OCI-LY7 (cell line): Measurements from ENCODE around the gene AKT3. TPM values are rescaled to one million over a fixed set of nuclear protein-coding genes. Genes with fewer than 3 reads are reported as not detected.

Experiments
- BruUV-seq: library from RNA; stranded (reverse); fragments of 400-500 nt; replicated peaks from 2 replicates; lab custom pipeline; 2021; lab: Mats Ljungman, UMichigan
- CTCF ChIA-PET: fragments of 300-600 bp; sonication (Branson Sonifier 250); formaldehyde crosslinking; loops from one replicate; lab custom pipeline; 2022; ENCODE audit warnings: antibody characterized with exemption; ENCODE audit not compliant: unreplicated experiment; lab: Charles Lee
- POLR2A ChIA-PET: fragments of 300-600 bp; sonication (Branson Sonifier 250); formaldehyde crosslinking; loops from one replicate; lab custom pipeline; 2022; ENCODE audit warnings: antibody characterized with exemption; lab: Charles Lee
- DNase-seq: peaks from one replicate; pipeline ENCODE4 v3.0.0-alpha.2; 2015; ENCODE audit warnings: low spot score
- H2AFZ ChIP-seq: fragments of 200-600 bp; sonication (generic), shearing (Covaris generic); 2 replicates; pipeline ENCODE4 v1.6.1; 2014; ENCODE audit warnings: mild to moderate bottlenecking, antibody characterized with exemption, low read length, moderate library complexity
- H3K27ac ChIP-seq: fragments of 200-600 bp; sonication (generic); 2 replicates; pipeline ENCODE4 v1.5.1; 2014; ENCODE audit warnings: mixed run types, low read depth, mild to moderate bottlenecking, moderate library complexity, low read length, inconsistent platforms; ENCODE audit not compliant: poor library complexity, severe bottlenecking
- H3K36me3 ChIP-seq: fragments of 200-600 bp; sonication (generic); 2 replicates; pipeline ENCODE4 v1.6.1; 2014; ENCODE audit warnings: mild to moderate bottlenecking, antibody characterized with exemption, low read length, moderate library complexity, mixed read lengths; ENCODE audit not compliant: insufficient read depth
- H3K4me1 ChIP-seq: fragments of 200-600 bp; sonication (generic); 2 replicates; pipeline ENCODE4 v1.5.1; 2014; ENCODE audit warnings: mild to moderate bottlenecking, low read length; ENCODE audit not compliant: insufficient read depth, poor library complexity, severe bottlenecking
- H3K4me2 ChIP-seq: fragments of 200-600 bp; sonication (generic); 2 replicates; pipeline ENCODE4 v1.6.1; 2014; ENCODE audit warnings: mild to moderate bottlenecking, low read length
- H3K4me3 ChIP-seq: fragments of 200-600 bp; sonication (generic); 2 replicates; pipeline ENCODE4 v1.5.1; 2014; ENCODE audit warnings: mild to moderate bottlenecking, low read depth, low read length; ENCODE audit not compliant: poor library complexity, severe bottlenecking
- H3K79me2 ChIP-seq: fragments of 200-600 bp; sonication (generic); 2 replicates; pipeline ENCODE4 v1.6.1; 2016; ENCODE audit warnings: low read depth, mild to moderate bottlenecking, low read length, moderate library complexity, mixed read lengths; ENCODE audit not compliant: insufficient read depth
- H3K9me2 ChIP-seq: fragments of 200-600 bp; sonication (generic); 2 replicates; pipeline ENCODE4 v1.6.1; 2016; ENCODE audit warnings: mild to moderate bottlenecking, low read length, mixed read lengths; ENCODE audit not compliant: insufficient read depth
- H3K9me3 ChIP-seq: fragments of 200-600 bp; sonication (generic); 2 replicates; pipeline ENCODE4 v1.6.1; 2014; ENCODE audit warnings: mild to moderate bottlenecking, mixed run types, low read length, mixed read lengths
- H4K20me1 ChIP-seq: fragments of 200-600 bp; sonication (generic); 2 replicates; pipeline ENCODE4 v1.6.1; 2014; ENCODE audit warnings: mild to moderate bottlenecking, antibody characterized with exemption, low read length, moderate library complexity, mixed read lengths; ENCODE audit not compliant: insufficient read depth
- CTCF ChIP-seq: fragments of 200-600 bp; sonication (generic); conservative IDR thresholded peaks from 2 replicates; pipeline ENCODE4 v1.5.1; 2014; ENCODE audit warnings: mild to moderate bottlenecking, antibody characterized with exemption, low read length, moderate library complexity, mixed read lengths
- EZH2phosphoT487 ChIP-seq: fragments of 200-600 bp; sonication (generic); IDR thresholded peaks from 2 replicates; pipeline ENCODE4 v1.6.1; 2018; ENCODE audit warnings: low read depth, borderline replicate concordance, mild to moderate bottlenecking, mixed run types, antibody characterized with exemption, low read length, moderate library complexity, mixed read lengths
- intact Hi-C: fragments of 100-400 bp; cut with micrococcal nuclease; formaldehyde crosslinking; loops from one replicate; pipeline ENCODE4 v1.10.0; 2022; ENCODE audit not compliant: unreplicated experiment
- total RNA-seq, 2 experiments: library from RNA; depleted of rRNA in 1 of 2; stranded (reverse); fragments of >200 nt in 1 of 2; shearing (Covaris generic) in 1 of 2; gene quantifications; 2 replicates each; pipeline ENCODE4 v1.2.3, GENCODE V29; 2014 to 2022

The AKT3 gene
- total RNA-seq, 2 experiments from 2014 or later: 0.29 TPM; not detected in 1

- no peak overlapping the region for H2AFZ ChIP-seq
- no peaks in the 10 kb centered on the region for H3K9me3 ChIP-seq
- no peak overlapping the region for H3K4me2 ChIP-seq
- intact Hi-C loops: no loop called here
- no peak for DNase-seq
- ChIA-PET POLR2A (no interaction called here), CTCF (no interaction called here)
- no TSS peak for BruUV-seq
- H3K36me3 ChIP-seq: no peaks in the 10 kb centered on the region
- H3K4me3 ChIP-seq: no peak overlapping the region
- H3K79me2 ChIP-seq: no peaks in the 10 kb centered on the region
- no peak overlapping the region for H3K27ac ChIP-seq
- H3K9me2 ChIP-seq: no peaks in the 10 kb centered on the region
- H4K20me1 ChIP-seq: no peaks in the 10 kb centered on the region
- no peaks in the 10 kb centered on the region for H3K4me1 ChIP-seq
- no peak for TF ChIP-seq CTCF
Measured at GRCh38 chr1:243525085-243525487, 325.0 kb downstream of the AKT3 start.

- no TSS peak for BruUV-seq
- POLR2A ChIA-PET: no interaction called here
Measured at GRCh38 chr1:243523766-243524165, 326.3 kb downstream of the AKT3 start.

GRCh38 chr1:243520831-243521230, 329.2 kb downstream of the AKT3 start:
- POLR2A ChIA-PET: no interaction called here
- no peaks in the 10 kb centered on the region for H4K20me1 ChIP-seq
- intact Hi-C loops: no loop called here
- no peak overlapping the region for H2AFZ ChIP-seq
- H3K27ac ChIP-seq: no peak overlapping the region
- no peak for TF ChIP-seq EZH2phosphoT487
- no peak for TF ChIP-seq CTCF
- no peaks in the 10 kb centered on the region for H3K36me3 ChIP-seq
- CTCF ChIA-PET: no interaction called here
- DNase-seq: no peak
- H3K4me3 ChIP-seq: no peak overlapping the region
- no peaks in the 10 kb centered on the region for H3K4me1 ChIP-seq
- BruUV-seq: no TSS peak
- H3K79me2 ChIP-seq: no peaks in the 10 kb centered on the region
- no peaks in the 10 kb centered on the region for H3K9me2 ChIP-seq
- no peaks in the 10 kb centered on the region for H3K9me3 ChIP-seq
- H3K4me2 ChIP-seq: no peak overlapping the region

More at GRCh38 chr1:243523766-243524165, 326.3 kb downstream of the AKT3 start:
- Histone ChIP-seq H3K4me2 (no peak overlapping the region), H3K4me3 (no peak overlapping the region), H3K4me1 (no peaks in the 10 kb centered on the region), H3K9me3 (no peaks in the 10 kb centered on the region), H3K36me3 (no peaks in the 10 kb centered on the region), H2AFZ (no peak overlapping the region), H4K20me1 (no peaks in the 10 kb centered on the region), H3K9me2 (no peaks in the 10 kb centered on the region), H3K27ac (no peak overlapping the region), H3K79me2 (no peaks in the 10 kb centered on the region)
- TF ChIP-seq CTCF (no peak), EZH2phosphoT487 (no peak)
- CTCF ChIA-PET: no interaction called here
- intact Hi-C loops: no loop called here
- DNase-seq: no peak
